Inflammatory macrophage treated with lipopolysaccharide for 1 hour (primary cell): ENCODE measurements around the gene MAPK11.
"Not testable (repeated sequence)": the region's sequence is repeated elsewhere in the genome, so short reads cannot be mapped to it uniquely, and the experiment has no call there.

Experiments used
- DNase-seq, 2 donors: peaks; one replicate each; pipeline ENCODE4 v3.0.0-alpha.2; 2020 to 2022

Gene MAPK11

DNA sequence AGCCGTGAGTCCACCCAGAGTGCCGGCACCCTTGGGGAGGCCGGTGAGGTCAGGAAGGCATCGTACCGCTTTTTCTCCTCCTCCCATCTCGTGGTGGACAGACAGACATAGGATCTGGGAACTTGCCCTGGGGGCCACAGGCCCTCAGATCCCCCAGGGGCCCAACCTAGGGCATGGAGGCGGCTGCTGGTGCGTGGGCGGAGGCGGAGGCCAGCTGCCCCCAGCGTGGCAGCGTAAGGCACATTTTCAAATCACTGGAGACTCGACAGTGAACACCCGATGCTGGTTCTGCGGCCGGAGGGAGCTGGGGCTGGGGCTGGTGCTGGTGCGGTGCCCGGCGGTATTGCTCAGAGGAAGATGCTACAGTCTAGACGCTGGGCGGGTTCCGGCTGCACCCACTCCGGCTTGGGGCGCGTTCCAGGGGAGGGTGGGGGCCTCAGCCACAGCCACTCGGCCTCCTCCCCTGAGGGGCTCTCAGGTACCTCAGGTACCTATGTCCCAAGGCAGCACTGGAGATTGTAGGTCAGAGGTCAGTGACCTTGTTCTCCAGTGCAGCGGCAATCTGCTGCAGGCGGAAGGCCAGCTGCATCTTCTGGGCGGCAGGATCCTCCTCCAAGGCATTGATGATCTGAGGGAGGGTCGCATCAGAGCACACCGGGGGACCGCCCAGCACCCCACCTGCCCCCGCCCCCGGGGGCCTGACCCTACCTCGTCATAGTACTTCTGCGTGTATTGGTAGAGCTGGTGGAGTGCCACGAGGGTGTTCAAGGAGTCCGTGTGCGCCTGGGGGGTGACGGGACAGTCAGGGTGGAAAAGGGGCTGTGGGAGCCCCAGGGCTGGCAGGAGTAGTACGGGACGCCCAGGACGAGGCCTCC is 5.2 kb upstream of the MAPK11 start:
- no peak for DNase-seq

DNA sequence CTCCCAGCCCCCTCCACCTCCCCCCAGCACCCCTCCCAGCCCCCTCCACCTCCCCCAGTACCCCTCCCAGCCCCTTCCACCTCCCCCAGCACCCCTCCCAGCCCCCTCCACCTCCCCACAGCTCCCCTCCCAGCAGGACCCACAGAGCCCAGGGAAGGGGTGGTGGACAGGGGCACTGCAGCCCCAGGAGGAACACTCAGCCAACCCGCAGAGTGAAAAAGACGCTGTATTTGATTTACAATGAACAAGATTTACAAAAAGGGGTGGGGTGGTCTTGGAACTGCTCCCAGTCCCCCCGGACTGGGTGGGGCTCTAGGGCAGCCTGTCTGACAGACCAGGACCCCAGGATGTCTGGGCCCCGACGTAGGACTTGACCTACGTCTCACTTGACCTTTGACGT is 4.6 kb upstream of the MAPK11 start:
- no peak for DNase-seq

DNA sequence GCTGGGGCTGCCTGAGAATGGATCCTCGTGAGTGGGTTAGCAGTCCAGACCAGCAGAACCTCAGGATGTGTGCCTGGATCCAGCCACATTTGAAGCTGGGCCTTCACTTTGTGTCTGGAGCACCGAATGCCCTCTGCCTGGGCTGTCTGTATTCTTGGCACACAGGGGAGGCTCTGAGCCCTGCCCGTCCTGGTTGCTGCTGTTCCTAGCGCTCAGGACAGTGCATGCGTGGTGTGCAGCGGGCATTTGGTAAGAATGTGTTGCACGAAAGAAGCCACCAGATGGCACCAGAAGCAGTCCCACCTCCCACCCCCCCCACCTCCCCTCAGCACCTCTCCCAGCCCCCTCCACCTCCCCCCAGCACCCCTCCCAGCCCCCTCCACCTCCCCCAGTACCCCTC is 4.1 kb upstream of the MAPK11 start:
- peak; percentile 25 to 40 for DNase-seq

DNA sequence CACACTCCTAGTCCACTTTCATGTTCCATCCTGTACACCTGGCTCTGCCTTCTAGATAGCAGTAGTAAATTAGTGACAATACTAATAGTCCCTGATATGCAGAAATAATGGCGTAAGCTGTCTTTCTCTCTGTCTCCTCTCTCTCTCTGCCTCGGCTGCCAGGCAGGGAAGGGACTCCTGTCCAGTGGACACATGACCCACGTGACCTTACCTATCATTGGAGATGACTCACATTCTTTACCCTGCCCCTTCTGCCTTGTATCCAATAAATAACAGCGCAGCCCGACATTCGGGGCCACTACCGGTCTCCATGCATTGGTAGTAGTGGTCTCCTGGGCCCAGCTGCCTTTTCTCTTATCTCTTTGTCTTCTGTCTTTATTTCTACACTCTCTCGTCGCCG is 3.6 kb upstream of the MAPK11 start:
- not testable (repeated sequence) for DNase-seq

DNA sequence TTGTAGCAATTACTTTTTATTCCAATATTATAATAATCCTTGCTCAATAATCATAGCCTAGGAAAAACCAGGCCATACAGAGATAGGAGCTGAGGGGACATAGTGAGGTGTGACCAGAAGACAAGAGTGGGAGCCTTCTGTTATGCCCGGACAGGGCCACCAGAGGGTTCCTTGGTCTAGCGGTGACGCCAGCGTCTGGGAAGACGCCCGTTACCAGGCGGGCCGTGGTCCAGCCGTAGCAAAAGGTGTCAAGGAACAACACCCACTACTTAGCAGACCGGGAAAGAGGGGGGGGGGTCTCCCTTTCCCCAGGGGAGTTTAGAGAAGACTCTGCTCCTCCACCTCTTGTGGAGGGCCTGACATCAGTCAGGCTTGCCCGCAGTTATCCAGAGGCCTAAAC is 3.2 kb upstream of the MAPK11 start:
- not testable (repeated sequence) for DNase-seq

DNA sequence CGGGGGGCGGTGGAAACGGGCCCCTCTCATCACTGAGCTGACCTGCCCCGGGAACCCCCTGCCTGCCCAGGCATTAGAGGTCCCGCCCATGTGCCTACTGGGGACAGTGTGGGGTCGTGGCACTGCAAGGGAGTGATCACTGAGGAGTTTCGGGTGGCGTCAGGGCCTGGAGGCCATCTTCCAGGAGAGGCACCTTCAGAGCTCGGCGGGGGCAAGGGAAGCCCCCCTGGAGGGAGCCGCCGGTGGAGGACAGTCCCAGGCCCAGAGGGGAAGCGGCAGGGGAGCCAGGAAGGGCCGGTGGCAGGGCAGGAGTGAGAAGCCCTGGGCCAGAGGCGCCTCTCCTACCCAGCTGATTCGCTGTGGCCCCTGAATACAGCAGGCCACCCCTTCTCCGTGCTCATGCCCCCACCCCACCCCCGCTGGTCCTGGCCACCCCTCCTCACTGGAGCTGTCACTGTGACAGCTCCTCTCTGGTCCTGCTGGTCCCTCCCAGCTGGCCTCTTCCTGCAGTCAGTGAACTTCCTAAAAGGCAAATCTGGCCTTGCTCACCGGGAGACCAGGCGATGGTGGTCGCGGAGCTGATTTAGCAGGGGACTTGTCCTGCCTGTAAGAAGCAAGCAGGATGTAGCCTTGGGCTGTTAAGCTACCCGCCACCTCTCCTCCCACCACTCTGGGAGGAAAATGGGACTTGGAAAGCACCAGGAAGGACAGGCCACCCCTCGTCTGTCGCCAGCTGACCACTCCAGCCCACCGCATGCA is 2.0 kb upstream of the MAPK11 start:
- no peak for DNase-seq

DNA sequence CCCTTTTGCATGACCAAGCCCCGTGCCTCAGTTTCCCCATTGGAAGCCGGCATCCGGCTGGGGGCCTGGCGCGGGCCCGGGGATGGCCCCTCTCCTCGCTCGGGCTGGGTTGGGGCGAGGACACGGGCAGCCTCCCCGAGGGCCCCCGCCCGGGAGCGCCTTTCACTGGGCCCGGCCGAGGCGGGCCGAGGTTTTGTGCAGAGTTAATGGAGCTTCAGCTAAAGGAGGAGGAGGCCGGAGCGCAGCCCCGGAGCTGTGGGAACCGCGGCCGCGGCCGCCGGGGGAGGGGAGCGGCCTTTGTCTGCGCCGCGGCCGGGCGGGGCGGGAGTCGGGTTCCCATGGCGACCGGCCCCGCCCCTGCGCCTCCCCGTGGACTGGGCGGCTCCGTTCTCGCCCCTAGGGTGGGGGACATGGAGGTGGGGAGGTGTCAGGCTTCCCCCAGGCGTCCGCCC is 1.4 kb upstream of the MAPK11 start:
- DNase-seq: peak; percentile 24 to 54

DNA sequence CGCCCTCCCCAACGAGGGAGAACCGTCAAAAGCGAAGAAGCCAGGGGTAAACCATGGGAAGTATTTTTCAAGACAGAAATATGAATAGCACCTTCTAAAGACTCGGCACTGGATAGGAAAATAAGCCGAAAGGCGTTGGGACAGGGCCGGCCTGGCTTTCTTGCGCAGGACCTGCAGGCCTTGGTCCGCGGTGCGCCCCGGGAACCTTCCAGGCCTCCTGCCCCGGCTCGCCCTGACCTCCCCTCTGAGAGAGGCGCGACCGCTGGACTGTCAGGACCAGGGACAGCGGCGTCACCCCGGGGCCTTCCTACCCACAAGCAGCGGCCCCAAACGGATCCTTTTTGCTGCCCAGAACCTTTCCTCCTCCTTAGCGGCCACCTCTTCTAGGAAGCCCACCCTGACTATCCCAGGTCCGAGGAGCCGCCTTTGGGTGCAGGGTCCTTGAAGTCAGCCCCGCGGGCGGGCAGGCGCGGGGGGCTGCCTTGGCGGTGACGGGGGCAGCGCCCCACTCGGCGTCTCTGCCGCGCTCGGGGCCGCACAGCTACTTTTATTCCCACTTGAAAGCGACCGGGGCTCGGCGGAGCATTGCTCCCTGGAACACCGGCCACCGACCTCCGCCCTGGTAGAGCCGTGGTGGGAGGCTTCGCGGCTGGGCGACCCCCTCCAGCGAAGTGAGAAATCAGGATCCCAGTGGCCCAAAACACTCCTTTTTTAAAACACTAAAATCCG is 650 bp upstream of the MAPK11 start:
- peak; percentile 33 to 67 for DNase-seq

DNA sequence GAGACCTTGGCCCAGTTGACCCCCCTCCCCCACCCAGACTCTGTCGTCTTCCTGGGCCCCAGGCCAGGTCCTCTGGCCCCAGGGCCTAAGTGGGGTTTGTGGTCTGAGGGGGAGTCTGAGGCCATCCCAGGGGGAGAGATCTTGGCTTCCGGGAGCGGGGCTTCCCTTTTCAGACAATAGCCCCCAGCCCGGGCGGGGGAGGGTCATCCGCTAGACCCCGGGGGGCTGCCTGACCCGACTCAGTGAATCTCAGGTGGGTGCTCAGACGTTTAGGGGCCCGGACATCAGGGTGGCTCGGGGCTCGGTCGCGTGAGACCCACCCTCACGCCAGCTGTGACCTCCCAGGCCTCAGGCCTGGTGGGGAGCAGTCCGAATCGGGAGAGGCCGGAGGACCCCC is 609 bp downstream of the MAPK11 start:
- no peak for DNase-seq

DNA sequence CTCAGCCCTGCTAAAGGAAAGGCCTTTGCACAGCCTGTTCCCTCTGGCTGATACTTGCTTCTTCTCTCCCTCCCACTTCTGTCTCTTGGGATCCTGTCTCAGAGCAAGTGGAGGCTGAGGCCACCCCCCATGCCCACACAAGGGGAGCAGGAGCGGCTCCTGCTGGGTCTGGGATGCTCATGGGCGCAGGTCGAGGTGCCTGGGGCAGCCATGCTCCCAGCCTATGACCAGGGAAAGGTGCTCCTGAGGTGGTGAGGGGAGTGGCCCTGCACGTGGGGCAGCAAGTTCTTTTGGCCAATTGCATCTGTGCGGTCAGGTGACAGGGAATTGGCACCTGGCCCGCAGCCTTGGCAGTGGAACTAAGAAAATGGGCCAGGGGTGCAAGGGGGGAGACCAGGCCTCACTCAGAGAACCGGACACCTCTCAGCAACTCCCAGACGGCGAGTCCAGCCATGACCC is 1.5 kb downstream of the MAPK11 start:
- no peak for DNase-seq

DNA sequence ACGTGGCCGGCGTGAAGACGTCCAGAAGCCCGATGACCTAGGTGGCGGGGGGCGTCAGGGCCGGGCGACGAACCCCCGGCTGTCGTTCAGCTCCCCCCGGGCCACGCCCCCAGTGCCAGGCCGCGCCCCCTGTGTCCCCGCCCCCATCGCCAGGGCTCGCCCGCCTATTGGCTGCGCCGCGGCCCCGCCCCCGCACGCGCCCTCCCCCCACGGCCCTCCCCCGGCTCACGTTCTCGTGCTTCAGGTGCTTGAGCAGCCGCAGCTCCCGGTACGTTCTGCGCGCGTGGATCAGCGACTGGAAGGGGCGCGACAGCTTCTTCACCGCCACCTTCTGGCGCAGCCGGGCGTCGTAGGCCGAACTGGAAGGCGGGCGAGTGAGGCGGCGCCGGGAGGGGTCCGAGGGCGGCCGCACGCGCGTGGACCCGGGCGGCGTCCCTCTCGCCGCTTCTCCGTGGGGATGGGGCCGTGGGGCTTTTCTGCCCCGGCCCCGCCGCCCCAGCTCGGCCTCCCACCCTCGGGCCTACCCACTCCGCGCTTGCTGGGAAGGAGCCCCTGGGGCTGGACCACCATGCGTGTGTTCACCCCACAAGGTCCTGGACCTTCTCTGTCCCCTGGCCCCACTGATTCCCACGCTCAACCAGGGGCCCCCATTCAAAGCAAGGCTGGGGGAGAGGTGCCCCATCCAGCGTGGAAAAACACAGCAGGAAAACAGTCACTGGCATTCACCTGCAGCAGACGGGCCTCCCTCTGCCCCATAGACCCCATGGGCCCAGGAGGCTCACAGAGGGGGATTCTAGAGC is 2.4 kb downstream of the MAPK11 start:
- peak in 1 of 2 donors; percentile 29 for DNase-seq

DNA sequence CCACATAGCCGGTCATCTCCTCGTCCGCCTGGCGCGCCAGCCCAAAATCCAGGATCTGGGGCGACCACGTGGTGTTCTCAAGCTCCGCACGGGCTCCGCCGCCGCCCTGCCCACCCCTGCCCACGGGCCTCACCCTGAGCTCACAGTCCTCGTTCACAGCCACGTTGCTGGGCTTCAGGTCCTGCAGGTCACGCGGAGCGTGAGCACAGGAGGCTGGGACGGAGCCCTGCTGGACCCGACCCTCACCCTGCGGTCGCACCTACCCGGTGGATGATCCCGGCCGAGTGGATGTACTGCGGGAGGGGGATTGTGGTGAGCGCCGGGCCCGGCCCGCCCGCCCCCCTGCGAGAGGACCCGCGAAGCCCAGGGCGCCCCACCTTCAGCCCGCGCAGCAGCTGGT is 3.2 kb downstream of the MAPK11 start:
- DNase-seq: no peak

DNA sequence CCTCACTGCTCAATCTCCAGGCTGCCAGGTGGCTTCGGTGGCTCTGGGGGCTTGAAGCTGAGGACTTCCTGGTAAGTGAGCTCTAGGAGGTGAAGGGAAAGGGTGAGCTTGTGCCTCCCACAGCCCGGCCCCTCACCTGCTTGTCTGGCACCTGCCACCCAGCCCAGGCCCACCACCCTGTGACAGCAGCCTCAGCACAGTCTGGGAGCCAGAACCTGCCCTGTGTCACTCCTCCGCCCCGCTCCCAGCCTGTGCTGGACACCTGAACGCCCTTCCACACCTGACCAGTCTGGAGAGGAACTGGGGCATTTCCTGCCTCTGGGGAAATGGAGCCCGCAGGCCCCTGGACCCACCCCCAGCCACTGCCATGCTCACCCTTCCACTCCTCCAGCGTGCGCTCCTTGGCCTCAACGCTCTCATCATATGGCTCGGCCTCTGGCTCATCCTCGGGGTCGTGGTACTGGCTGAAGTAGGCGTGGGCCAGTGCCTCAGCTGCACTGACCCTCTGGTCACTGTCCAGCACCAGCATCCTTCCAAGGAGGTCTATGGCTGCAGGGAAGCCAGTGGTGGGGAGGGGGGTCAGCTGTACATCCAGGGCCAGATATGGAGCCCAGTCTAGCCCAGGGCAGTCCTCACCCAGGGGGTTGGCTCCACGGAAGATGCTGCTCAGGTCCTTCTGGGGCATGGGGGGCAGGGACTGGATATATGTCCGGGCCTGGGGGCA is 5.1 kb downstream of the MAPK11 start:
- no peak for DNase-seq

DNA sequence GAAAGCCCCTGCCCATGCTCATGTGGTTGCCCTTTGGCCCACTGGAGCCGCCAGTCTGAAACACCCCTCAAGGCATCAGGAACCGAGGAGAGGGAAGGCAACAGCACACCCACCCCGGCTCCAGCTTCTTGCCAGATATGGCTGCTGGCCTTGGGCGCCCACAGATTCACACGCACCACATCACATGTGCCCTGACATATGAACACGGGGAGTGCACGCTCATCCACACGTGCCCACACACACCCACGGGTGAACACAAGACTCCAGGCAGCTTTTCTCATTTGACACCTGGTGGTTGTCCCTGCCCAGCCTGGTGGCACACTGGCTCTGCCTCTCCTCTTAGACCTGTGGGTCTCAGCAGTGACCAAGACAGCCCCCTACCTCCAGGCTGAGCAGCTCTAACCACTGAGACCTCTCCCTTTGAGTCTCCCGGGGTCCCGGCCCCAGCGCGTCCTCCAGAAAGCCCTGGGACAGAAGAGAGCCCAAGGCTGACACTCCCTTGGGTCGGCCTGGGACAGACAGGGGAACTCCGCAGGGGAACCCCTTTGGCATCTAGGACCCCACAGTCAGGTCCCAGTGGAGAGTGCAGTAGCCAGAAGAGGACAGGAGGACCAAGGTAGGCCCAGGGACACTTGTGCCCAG is 6.0 kb downstream of the MAPK11 start:
- no peak for DNase-seq

DNA sequence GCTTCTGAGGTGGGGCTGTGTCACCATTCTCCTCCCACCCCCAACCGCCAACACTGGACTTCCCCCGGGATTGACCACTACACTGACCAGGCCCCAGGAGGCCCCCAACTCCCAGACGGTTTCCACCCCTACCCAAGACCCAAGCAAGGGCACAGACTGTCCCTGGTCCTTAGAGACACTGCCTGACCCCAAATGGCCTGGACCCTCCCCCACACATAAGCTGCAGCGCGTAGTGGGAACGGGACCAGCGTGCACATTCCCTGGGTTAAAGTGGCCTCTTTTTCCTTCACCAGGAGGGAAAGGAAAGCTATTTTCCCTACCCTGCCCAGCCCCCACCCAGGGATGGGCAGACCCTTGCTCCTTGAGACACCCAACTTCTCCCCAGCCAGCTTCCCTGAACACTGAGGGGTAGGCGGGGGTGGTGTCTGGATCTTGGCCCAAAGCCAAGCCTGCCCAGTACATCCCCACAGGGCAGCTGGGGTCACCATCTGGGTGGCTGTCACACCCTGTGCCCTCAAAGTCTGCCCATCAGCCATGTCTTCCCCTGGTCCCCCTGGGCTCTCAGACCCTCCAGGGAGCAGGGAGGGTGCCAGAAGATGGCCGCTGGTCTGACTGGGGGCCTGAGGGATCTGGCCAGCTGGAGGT is 7.1 kb downstream of the MAPK11 start:
- DNase-seq: no peak

DNA sequence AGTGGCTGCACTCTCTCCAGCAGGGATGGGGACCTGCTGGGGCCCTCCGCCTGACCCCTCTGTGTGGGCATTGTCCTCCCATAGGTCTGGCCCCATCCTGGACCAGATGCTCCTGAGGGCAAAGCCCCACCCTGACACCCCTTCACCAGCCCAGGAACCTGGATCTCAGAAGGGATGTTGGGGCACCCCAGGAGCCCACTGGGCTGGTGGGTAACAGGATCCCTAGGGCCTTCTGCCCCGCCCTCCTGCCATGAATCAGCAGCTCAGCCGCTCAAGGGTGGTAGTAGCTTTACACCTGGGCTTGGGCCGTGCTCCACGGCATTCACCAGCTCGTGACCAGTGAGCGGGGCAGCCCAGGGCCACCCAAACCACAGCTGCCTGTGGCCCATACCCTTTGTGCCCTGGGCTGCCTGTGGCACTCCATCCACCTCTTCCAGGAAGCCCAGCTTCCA is 7.7 kb downstream of the MAPK11 start:
- DNase-seq: no peak

DNA sequence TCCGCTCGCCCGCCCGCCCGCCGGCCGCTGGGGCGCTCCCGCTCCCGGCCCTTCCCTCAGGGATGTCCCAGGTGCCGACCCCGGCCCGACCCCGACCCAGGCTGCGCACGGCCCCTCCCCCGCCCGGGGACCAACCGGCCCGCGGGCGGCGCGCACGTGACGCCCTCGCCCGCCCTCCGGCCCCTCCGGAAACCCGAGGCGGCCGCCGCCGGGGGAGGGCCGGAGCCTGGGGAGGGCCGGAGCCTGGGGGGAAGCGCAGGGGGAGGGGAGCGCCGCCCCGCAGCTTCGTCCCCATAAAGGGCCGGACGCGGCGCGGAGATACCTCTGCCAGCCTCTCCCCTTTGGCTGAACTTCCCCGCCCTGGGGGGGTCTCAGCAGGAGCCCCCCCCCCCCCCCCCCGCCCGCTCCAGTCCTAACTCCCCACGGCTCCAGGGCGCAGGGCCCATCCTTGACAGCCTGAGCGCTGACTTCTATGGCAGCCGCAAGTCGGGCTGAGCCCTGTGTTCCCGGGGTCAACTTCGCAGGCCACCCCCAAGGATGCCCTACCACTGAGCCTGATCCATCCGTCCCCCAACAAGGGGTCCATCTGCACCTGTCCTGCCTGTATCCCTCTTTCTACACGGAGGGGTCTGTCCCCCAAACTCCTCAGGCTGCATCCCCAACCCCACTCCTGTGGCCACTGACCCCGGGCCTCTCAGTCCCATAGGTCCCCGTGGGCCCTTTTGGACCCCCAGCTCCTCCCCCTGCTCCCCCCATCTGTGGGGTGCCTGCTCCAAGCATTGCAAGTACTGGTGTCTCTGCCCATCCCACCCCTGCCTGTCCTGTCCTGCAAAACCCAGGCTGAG is 8.3 kb downstream of the MAPK11 start, which contains the start of gene MAPK12:
Gene MAPK12, minus strand, starts transcription at position 69 of the 845 bp plus-strand sequence. CDS start 174 bp downstream, outside the sequence.
- DNase-seq: no peak

DNA sequence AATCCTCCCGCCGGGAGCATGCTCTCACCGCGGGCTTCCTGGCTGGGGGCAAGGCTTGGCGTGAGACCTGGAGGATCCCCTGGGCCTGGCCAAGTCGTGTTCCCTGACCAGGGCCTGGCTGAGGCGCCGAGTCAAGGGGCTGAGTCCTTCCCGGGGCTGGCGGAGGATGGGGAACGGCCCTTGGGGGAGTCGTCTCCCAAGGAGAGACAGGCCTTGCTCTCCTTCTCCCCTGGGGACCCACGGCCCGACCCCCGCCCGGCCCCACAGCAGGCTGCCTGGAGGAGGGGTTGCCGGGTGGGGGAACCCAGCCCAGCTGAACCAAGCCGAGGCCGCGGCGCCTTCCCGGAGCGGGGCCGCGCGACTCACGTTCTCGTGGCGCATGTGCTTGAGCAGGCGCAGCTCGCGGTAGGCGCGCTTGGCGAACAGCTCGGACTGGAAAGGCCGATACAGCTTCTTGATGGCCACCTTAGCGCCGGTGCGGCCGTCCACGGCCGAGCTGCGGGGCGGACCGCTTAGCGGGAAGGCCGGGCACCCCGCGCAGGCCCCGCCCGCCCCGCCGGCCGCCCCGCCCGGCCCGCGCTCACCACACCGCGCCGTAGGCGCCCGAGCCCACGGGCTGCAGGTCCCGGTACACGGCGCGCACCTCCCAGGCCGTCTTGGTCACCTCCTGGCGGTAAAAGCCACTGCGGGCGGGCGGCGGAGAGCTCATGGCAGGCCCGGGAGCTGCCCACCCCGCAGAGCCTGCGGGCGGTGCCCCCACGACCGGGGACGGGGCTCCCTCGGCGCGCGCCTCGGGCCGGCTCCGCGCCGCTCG is 9.2 kb downstream of the MAPK11 start:
- DNase-seq: peak in 1 of 2 donors; percentile 20

DNA sequence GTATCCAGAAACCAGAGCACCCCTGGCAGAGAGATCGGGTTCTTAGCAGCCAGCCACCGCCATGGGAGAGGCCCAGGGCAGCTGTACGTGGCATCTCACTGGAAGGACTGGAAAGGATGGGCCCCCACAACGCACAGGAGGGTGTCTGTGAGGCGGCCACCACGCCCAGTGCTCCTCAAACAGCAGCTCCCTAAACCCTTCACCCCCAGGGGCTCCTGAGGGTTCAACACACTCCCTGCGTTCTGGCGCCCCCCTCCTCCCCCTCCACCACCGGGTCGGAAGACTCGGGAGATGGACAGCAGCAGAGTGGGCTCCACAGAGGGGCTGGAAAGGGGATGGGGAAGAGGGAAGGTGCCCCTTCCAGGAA is 9.8 kb downstream of the MAPK11 start:
- no peak for DNase-seq
